ENCODE measurements around the gene TRPM2.

- TF ChIP-seq POLR2A (IDR thresholded peaks at IDR 0.05) (no peak), CTCF (IDR thresholded peaks at IDR 0.05) (no peak)
These were observed 38.9 kb upstream of the TRPM2 start for GRCh38 chr21:44314561-44314960.

Data from esophagus squamous epithelium (tissue), 4 donors.